Fibroblast of pulmonary artery (primary cell): ENCODE results near the gene SLC25A46.
"Not testable (repeated sequence)": the region's sequence is repeated elsewhere in the genome, so short reads cannot be mapped to it uniquely, and the experiment has no call there.

Experiments
- DNase-seq: peaks from one replicate; pipeline ENCODE4 v3.0.0-alpha.2; 2010; ENCODE audit warnings: low read depth
- H3K4me3 ChIP-seq: replicated peaks from 2 replicates; pipeline ENCODE4 v1.5.1; 2011; ENCODE audit warnings: low read depth, mild to moderate bottlenecking, control low read depth, low read length, moderate library complexity
- TF ChIP-seq, protein P1 (sequence below): IDR thresholded peaks from 2 replicates; pipeline ENCODE4 v1.5.1; 2011; ENCODE audit warnings: mild to moderate bottlenecking, control low read depth, low read length, inconsistent platforms; ENCODE audit errors: missing control alignments

Gene SLC25A46

GRCh38 chr5:110716247-110717245 lies 22.3 kb upstream of the SLC25A46 start:
- no peak for DNase-seq
- TF ChIP-seq, protein P1, sequence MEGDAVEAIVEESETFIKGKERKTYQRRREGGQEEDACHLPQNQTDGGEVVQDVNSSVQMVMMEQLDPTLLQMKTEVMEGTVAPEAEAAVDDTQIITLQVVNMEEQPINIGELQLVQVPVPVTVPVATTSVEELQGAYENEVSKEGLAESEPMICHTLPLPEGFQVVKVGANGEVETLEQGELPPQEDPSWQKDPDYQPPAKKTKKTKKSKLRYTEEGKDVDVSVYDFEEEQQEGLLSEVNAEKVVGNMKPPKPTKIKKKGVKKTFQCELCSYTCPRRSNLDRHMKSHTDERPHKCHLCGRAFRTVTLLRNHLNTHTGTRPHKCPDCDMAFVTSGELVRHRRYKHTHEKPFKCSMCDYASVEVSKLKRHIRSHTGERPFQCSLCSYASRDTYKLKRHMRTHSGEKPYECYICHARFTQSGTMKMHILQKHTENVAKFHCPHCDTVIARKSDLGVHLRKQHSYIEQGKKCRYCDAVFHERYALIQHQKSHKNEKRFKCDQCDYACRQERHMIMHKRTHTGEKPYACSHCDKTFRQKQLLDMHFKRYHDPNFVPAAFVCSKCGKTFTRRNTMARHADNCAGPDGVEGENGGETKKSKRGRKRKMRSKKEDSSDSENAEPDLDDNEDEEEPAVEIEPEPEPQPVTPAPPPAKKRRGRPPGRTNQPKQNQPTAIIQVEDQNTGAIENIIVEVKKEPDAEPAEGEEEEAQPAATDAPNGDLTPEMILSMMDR, result no peak
- no peak overlapping the region for H3K4me3 ChIP-seq

- H3K4me3 ChIP-seq, result no peak overlapping the region
- TF ChIP-seq, protein P1, result no peak
- DNase-seq, result no peak
Observed at GRCh38 chr5:110718311-110718710, 20.5 kb upstream of the SLC25A46 start.

GRCh38 chr5:110726249-110727024 lies 12.4 kb upstream of the SLC25A46 start, which contains the start of gene TMEM232:
Gene TMEM232 (minus strand): TSS chr5:110726671. CDS start chr5:110667352, 59,319 bp downstream.
- TF ChIP-seq, protein P1, result no peak
- DNase-seq, result peak; percentile 83

GRCh38 chr5:110727025-110727314 lies 11.8 kb upstream of the SLC25A46 start:
- DNase-seq, result no peak
- H3K4me3 ChIP-seq, result peak overlapping the region; percentile 45
- TF ChIP-seq, protein P1, result peak; percentile 20

More at GRCh38 chr5:110726249-110727024, 12.4 kb upstream of the SLC25A46 start, which contains the start of gene TMEM232:
- peak within 1 kb of the TSS; percentile 45 for H3K4me3 ChIP-seq

DNA sequence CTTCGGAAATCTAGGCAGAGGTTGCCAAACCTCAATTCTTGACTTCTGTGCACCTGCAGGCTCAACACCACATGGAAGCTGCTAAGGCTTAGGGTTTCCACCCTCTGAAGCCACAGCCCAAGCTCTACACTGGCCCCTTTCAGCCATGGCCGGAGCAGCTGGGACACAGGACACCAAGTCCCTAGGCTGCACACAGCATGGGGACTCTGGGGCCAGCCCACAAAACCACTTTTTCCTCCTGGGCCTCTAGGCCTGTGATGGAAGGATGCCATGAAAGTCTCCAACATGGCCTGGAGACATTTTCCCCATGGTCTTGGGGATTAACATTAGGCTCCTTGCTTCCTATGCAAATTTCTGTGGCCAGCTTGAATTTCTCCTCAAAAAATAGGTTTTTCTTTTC lies 7.3 kb upstream of the SLC25A46 start:
- not testable (repeated sequence) for H3K4me3 ChIP-seq, DNase-seq

DNA sequence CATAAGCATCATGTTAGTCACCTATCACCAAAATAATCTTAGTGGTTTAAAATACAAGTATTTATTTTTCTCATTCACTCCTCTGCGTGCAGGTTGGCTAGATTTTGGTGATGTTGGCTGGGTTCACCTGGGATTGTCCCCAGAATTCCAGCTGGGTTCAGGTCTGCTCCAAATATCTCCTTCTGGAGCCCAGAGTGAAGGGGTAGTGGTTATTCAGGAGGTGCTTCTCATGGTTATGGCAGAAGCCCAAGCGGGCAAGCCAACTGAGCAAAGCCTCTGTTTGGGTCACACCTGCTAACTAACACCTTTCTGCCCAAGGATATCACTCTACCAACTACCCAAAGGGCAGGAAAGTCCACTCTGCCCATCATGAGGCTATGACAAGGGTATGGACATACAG lies 4.7 kb upstream of the SLC25A46 start:
- no peak for DNase-seq
- no peak overlapping the region for H3K4me3 ChIP-seq
- TF ChIP-seq, protein P1, result no peak

- no peak for DNase-seq
- H3K4me3 ChIP-seq, result no peak overlapping the region
- TF ChIP-seq, protein P1, result no peak
Observed at GRCh38 chr5:110735556-110735955, 3.3 kb upstream of the SLC25A46 start.
